Omental fat pad (tissue), 4 donors: ENCODE measurements around the gene P2RX6. TPM values are rescaled to one million over a fixed set of nuclear protein-coding genes. Genes with fewer than 3 reads are reported as not detected.

ENCODE experiments used
- ATAC-seq: fragments of 150-250 bp; one replicate; pipeline ENCODE4 v1.9.1; 2016; ENCODE audit warnings: mild to moderate bottlenecking, moderate library complexity; ENCODE audit not compliant: low FRiP score
- DNase-seq: peaks from one replicate; pipeline ENCODE4 v3.0.0-alpha.2; 2019; ENCODE audit warnings: low spot score
- total RNA-seq, 4 donors: library from RNA; depleted of rRNA; stranded (reverse); fragments of >200 nt; gene quantifications; one replicate each; pipeline ENCODE4 v1.1.0, GENCODE V29; 2016
- TF ChIP-seq, protein P1 (sequence below), 3 donors: fragments of 450-650 bp; IDR thresholded peaks; one replicate each; pipeline ENCODE4 v1.5.1; 2016 to 2017; ENCODE audit warnings: antibody characterized with exemption in 3 of 3, mild to moderate bottlenecking in 3 of 3, moderate library complexity in 2 of 3

The P2RX6 gene
- total RNA-seq, 4 donors from 2014 or later = 1.0 to 1.9 TPM; not detected in 2

DNA sequence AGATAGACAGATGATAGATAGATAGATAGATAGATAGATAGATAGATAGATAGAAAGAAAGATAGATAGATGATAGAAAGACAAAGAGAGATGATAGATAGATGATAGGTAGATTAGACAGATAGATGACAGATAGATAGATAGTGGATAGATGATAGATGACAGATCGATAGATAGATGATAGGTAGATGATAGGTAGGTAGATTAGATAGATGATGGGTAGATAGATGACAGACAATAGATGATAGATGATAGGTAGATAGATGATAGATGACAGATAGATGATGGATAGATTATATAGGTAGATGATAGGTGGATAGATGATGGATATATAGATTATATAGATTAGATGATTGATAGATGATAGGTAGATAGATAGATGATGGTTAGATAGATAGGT is 28.6 kb upstream of the P2RX6 start:
- TF ChIP-seq, protein P1, sequence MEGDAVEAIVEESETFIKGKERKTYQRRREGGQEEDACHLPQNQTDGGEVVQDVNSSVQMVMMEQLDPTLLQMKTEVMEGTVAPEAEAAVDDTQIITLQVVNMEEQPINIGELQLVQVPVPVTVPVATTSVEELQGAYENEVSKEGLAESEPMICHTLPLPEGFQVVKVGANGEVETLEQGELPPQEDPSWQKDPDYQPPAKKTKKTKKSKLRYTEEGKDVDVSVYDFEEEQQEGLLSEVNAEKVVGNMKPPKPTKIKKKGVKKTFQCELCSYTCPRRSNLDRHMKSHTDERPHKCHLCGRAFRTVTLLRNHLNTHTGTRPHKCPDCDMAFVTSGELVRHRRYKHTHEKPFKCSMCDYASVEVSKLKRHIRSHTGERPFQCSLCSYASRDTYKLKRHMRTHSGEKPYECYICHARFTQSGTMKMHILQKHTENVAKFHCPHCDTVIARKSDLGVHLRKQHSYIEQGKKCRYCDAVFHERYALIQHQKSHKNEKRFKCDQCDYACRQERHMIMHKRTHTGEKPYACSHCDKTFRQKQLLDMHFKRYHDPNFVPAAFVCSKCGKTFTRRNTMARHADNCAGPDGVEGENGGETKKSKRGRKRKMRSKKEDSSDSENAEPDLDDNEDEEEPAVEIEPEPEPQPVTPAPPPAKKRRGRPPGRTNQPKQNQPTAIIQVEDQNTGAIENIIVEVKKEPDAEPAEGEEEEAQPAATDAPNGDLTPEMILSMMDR (IDR thresholded peaks at IDR 0.05) = no peak
- ATAC-seq (no peak), DNase-seq (no peak)

DNA sequence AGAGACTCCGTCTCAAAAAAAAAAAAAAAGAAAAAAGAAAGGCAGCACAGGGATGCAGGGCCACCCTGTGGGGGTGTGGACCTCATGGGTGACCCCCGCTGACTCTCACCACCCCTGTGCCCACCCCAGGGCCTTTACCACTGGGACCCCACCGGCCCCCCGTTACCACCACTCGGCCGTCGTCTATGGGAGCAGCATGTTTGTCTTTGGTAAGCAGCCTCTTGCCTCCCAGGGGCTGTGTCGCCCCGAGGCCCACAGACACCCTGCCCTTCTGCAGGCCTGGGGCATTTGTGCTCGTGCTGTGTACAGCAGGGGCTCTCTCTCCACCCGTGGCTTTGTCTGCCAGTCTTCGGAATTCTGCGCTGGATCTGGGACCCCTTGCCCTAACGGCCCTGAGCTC is 27.6 kb upstream of the P2RX6 start:
- TF ChIP-seq, protein P1 (IDR thresholded peaks at IDR 0.05) = no peak
- no peak for DNase-seq
- no peak for ATAC-seq

DNA sequence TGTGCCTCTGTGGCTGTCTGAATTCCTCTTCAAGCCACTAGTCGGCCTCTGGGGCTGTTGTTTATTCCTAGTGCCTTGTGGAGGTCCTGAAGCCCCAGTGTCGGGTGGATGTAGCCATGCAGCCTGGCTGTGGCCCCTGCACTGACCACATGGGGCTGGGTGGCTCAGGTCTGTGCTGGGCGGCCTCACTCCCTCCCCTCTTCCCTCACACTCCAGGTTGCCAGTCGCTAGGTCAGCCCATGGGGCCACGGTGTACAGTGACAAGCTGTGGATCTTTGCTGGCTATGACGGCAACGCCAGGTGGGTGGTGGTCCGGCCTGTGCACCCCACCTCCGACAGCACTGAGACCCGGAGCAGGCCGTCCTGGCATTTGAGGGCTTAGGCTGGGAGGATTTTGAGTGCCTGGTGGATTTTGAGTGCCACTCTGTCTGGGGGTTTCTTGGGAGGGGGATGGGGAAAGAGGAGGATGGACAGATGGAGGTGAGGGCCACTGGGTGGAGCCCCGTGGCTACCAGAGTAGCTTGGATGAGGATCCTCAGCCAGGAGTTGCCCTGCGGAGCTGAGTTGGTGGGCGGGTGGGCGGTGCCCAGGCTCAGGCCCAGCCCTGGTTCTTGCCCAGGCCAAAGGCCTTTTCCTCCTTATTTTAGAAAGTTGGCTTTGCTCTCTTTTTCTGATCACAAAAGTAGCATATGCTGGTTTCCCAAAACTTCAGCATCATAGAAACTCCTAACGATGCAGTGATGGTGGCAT is 26.2 kb upstream of the P2RX6 start:
- ATAC-seq (no peak), DNase-seq (no peak)
- TF ChIP-seq, protein P1 (IDR thresholded peaks at IDR 0.05) = no peak

DNA sequence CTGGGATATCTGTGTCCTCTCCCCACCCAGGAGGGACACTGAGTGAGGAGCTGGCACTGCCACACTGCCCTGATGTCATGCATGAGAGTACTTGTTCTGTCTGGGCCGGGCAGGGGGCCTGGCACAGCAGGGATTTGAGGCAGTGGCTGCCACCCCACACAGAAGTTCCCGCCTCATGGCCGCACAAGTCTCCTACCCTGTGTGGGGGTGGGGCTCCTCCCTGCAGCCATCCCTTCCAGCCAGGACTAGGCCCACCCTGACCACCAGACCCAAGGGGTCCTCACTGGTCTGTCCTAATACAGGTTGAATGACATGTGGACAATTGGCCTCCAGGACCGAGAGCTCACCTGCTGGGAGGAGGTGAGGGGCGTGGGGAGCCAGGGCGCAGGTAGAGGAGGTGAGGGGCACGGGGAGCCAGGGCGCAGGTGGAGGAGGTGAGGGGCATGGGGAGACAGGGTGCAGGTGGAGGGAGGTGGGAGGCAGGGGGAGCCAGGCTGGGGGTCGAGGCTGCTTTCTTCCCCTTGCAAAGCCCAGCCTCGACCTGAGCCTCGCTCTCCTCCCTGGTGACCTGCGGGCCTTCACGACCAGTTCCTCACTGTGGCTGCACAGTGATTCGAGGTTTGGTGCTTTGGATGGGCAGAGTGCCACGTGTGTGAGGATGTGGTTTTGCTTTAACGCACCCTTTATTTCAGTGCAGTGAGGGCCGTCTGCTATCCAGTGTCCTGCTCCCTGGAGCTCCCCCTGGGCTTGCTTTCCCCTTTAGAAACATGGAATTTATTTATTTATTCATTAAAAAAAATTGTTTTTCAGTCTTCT is 25.4 kb upstream of the P2RX6 start:
- ATAC-seq = no peak
- TF ChIP-seq, protein P1 (IDR thresholded peaks at IDR 0.05) = no peak
- DNase-seq = no peak

DNA sequence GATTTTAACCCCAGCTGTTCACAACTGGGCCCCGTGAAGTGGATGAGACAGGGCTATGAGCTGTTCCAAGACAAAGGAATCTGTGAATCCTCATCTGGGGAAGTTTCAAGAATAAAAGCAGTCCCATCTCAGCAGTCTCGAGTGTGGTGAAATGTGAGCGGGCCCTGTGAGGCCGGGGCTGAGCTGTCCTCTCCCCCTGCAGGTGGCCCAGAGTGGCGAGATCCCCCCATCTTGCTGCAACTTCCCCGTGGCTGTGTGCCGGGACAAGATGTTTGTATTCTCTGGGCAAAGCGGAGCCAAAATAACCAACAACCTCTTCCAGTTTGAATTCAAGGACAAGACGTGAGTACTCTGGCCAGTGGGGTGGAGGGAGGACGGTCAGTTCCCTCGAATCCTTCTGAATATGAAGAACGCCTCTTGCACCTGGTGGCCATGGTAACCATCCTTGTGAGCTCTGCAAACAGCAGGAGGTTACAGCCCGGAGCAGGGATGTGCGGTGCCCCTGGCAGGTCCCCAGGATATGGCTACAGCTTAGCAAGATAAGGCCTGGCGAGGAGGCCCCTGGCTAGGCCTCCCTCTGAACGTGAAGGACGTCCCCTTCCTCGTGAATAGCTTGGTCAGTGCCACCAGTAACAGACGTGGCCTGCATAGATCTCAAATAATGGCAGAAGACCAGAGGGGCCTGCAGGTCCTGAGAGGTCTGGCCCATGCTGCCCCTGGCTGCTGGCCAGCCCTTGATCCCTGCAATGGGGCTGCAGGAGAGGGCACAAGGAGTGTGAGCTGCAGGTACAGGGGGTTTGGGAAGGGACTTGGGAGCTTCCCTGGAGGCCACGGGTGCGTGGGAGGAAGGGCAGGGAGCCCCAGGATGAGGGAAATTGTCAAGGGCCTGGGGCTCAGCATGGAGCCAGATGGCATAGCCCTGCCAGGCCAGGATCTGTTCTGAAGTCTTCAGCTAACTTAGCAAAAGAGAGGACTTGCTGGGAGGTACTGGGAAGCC is 24.5 kb upstream of the P2RX6 start:
- DNase-seq = no peak

More for the DNA sequence above, 24.5 kb upstream of the P2RX6 start:
- TF ChIP-seq, protein P1 (IDR thresholded peaks at IDR 0.05) = no peak
- ATAC-seq = no peak
